Right atrium auricular region (tissue), 2 donors: Measurements from ENCODE around the gene OR3A2. TPM values are rescaled to one million over a fixed set of nuclear protein-coding genes. Genes with fewer than 3 reads are reported as not detected.
A peak's percentile ranks its signal among the peaks of the same experiment; 100 is the strongest.
"Not testable (repeated sequence)": the region's sequence is repeated elsewhere in the genome, so short reads cannot be mapped to it uniquely, and the experiment has no call there.

Experiments
- DNase-seq: peaks from one replicate; pipeline ENCODE4 v3.0.0-alpha.2; 2019; ENCODE audit warnings: low spot score
- H3K27ac ChIP-seq, 2 donors: fragments of 200-600 bp; sonication (generic); 1 replicate in 1 of 2; 2 replicates in 1 of 2; pipeline ENCODE4 v1.5.1; 2016 to 2019
- H3K27me3 ChIP-seq, 2 donors: fragments of 200-600 bp; sonication (generic); one replicate each; pipeline versions ENCODE4 v1.5.1 to v1.6.0; 2017 to 2019
- H3K36me3 ChIP-seq: fragments of 200-600 bp; sonication (generic); one replicate; pipeline ENCODE4 v1.5.1; 2016
- H3K4me1 ChIP-seq, 2 donors: fragments of 200-600 bp; sonication (generic); one replicate each; pipeline versions ENCODE4 v1.5.1 to v1.6.0; 2017 to 2019
- H3K4me3 ChIP-seq, 2 donors: fragments of 200-600 bp; sonication (generic); 1 replicate in 1 of 2; 2 replicates in 1 of 2; pipeline ENCODE4 v1.5.1; 2017 to 2019; ENCODE audit warnings: mild to moderate bottlenecking in 1 of 2, moderate library complexity in 1 of 2
- H3K9me3 ChIP-seq, 2 donors: fragments of 200-600 bp; sonication (generic); one replicate each; pipeline ENCODE4 v1.5.1; 2019
- total RNA-seq, 2 donors: library from RNA; depleted of rRNA; stranded (reverse); fragments of >200 nt; gene quantifications; one replicate each; pipeline ENCODE4 v1.1.0, GENCODE V29; 2016
- TF ChIP-seq, protein P1 (sequence below), 2 donors: fragments of 200-600 bp; sonication (generic); IDR thresholded peaks; one replicate each; pipeline ENCODE4 v1.5.1; 2019; ENCODE audit warnings: antibody characterized with exemption in 2 of 2

Gene OR3A2
- total RNA-seq, 2 donors from 2014 or later: 0.51 TPM; not detected in 1

DNA sequence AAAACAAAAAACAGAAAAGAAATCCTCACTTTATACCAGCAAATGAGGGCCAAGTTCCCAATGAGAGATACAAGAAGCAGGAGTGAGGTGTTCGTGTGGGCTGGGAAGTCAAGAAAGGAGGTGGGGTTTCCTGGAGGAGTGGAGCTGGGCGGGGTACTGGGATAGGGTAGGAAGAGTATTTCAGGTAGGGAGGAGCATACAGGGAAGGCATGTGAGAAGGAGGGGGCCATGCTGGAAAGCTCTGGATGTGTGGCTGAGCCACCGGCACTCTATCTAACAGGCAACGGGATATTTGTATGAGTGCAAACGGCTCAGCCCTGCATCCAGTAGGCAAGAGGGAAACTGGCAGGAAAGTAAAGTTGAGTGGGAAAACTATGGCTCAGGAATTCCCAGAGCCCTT, 4.2 kb downstream of the OR3A2 start:
- no peaks in the 10 kb centered on the region for H3K36me3 ChIP-seq
- H3K9me3 ChIP-seq: no peaks in the 10 kb centered on the region
- no peak for DNase-seq
- no peaks in the 10 kb centered on the region for H3K4me1 ChIP-seq
- H3K27me3 ChIP-seq: no peaks in the 10 kb centered on the region
- H3K27ac ChIP-seq: no peak overlapping the region
- TF ChIP-seq, protein P1, sequence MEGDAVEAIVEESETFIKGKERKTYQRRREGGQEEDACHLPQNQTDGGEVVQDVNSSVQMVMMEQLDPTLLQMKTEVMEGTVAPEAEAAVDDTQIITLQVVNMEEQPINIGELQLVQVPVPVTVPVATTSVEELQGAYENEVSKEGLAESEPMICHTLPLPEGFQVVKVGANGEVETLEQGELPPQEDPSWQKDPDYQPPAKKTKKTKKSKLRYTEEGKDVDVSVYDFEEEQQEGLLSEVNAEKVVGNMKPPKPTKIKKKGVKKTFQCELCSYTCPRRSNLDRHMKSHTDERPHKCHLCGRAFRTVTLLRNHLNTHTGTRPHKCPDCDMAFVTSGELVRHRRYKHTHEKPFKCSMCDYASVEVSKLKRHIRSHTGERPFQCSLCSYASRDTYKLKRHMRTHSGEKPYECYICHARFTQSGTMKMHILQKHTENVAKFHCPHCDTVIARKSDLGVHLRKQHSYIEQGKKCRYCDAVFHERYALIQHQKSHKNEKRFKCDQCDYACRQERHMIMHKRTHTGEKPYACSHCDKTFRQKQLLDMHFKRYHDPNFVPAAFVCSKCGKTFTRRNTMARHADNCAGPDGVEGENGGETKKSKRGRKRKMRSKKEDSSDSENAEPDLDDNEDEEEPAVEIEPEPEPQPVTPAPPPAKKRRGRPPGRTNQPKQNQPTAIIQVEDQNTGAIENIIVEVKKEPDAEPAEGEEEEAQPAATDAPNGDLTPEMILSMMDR (IDR thresholded peaks at IDR 0.05): no peak
- no peak overlapping the region for H3K4me3 ChIP-seq

DNA sequence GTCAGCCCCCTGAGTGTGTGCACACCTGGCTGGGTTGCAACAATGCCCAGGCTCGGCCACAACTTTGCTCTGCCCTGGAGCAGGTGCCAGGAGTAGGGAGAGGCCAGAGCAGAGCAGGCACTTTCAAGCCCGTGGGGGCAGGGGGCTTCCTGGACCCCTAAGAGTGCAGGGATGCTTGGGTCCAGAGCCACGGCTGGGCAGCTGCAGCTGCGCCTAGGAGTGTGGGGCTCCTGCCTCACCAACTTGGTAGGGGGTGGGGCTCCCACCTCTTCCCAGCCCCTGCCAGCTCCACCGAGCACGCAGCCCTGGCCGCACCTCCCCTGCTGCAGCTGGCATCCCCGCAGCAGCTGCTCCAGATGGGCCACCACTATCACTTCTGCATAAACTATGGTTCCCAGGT, 7.8 kb downstream of the OR3A2 start:
- Histone ChIP-seq H3K9me3 (peaks cover 0 to 12% of the 10 kb centered on the region in 2 donors), H3K4me1 (no peaks in the 10 kb centered on the region), H3K36me3 (no peaks in the 10 kb centered on the region), H3K4me3 (no peak overlapping the region), H3K27me3 (no peaks in the 10 kb centered on the region), H3K27ac (no peak overlapping the region)
- TF ChIP-seq, protein P1 (IDR thresholded peaks at IDR 0.05): no peak
- DNase-seq: no peak

DNA sequence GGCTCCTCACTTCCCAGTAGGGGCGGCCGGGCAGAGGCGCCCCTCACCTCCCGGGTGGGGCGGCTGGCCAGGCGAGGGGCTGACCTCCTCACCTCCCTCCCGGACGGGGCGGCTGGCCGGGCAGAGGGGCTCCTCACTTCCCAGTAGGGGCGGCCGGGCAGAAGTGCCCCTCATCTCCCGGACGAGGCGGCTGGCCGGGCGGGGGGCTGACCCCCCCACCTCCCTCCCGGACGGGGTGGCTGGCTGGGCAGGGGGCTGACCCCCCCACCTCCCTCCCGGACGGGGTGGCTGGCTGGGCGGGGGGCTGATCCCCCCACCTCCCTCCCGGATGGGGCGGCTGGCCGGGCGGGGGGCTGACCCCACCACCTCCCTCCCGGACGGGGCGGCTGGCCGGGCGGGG, 14.9 kb downstream of the OR3A2 start:
- DNase-seq, H3K27me3 ChIP-seq, H3K4me1 ChIP-seq, H3K4me3 ChIP-seq, H3K36me3 ChIP-seq, H3K27ac ChIP-seq: not testable (repeated sequence)
- peaks cover 0 to 25% of the 10 kb centered on the region in 2 donors for H3K9me3 ChIP-seq

DNA sequence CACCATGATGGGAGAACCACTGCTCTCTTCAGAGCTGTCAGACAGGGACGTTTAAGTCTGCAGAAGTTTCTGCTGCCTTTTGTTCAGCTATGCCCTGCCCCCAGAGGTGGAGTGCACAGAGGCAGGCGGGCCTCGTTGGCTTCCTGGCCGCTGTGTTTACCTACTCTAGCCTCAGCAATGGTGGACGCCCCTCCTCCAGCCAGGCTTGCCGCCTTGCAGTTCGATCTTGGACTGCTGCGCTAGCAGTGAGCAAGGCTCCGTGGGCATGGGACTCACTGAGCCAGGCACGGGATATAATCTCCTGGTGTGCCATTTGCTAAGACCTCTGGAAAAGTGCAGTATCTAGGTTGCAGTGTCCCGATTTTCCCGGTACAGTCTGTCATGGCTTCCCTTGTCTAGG, 43.3 kb downstream of the OR3A2 start:
- not testable (repeated sequence) for DNase-seq, H3K4me1 ChIP-seq, H3K36me3 ChIP-seq, H3K27ac ChIP-seq, H3K4me3 ChIP-seq, H3K27me3 ChIP-seq
- H3K9me3 ChIP-seq: peaks cover 0 to 10% of the 10 kb centered on the region in 2 donors

DNA sequence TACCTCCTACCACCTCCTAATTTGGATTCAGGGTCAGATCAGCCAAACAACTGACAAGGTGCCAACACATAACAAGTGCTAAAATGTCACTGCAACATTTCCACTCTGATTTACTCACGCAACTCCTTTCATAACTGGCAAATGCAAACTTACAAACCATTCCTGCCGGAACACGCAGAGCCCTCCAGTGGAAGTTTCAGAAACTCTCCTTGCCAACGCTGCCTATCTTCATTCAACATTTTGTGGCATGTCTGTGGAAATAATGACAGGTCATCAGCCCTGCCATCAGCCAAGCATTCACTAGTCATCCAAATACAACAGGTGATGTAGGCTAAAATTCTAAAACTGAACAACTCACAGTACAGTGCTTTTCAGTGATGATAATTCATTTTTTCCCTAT, 50.2 kb downstream of the OR3A2 start:
- Histone ChIP-seq H3K9me3 (no peaks in the 10 kb centered on the region), H3K27me3 (no peaks in the 10 kb centered on the region), H3K27ac (no peak overlapping the region), H3K4me1 (no peaks in the 10 kb centered on the region), H3K36me3 (no peaks in the 10 kb centered on the region), H3K4me3 (no peak overlapping the region)
- no peak for DNase-seq
- TF ChIP-seq, protein P1 (IDR thresholded peaks at IDR 0.05): peak in 1 of 2 donors; percentile 35

DNA sequence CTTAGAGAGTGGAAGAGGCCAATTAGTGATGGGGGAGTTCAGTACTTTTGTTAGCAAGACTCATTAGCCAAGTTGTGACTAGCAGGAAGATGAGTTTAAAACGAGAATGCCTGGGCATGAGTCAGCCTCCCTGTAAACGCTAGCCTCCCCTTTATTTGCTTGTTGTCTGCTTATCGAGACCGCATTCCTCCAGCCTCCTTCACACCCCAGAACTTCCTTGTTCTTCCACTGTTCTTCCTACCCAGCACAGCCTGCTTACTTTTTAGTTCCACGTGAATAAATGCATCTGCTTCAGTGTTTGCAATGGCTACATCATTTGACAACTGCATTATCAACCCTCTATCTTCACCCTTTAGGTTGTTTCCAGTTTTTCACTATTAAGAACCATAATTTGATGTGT, 67.8 kb downstream of the OR3A2 start:
- no peaks in the 10 kb centered on the region for H3K4me1 ChIP-seq
- peaks cover 0 to 6% of the 10 kb centered on the region in 2 donors for H3K9me3 ChIP-seq
- TF ChIP-seq, protein P1 (IDR thresholded peaks at IDR 0.05): no peak
- no peak overlapping the region for H3K4me3 ChIP-seq
- DNase-seq: no peak
- H3K27ac ChIP-seq: no peak overlapping the region
- H3K27me3 ChIP-seq: no peaks in the 10 kb centered on the region
- no peaks in the 10 kb centered on the region for H3K36me3 ChIP-seq

DNA sequence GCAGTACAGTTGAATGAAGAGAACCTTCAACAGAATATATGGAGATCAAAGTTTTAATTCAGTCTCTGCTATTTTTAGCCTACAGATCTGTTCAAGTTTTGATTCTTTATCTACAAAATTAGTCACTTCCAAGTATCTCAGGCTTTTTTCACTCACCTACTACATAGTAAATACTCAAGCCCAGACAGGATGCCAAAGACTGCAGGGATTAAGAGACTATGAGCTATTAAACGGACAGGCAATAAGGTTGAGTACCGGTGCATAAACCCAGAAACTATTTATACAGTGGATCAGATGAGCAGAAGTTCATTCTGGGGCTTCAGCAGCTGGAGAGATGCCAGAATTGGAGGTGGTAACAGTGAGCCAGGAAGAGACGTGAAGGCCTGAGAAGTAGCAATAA, 69.3 kb downstream of the OR3A2 start:
- H3K27me3 ChIP-seq: no peaks in the 10 kb centered on the region
- H3K9me3 ChIP-seq: peaks cover 0 to 6% of the 10 kb centered on the region in 2 donors
- H3K27ac ChIP-seq: no peak overlapping the region
- no peak for DNase-seq
- H3K4me3 ChIP-seq: no peak overlapping the region
- H3K36me3 ChIP-seq: no peaks in the 10 kb centered on the region
- no peaks in the 10 kb centered on the region for H3K4me1 ChIP-seq
- TF ChIP-seq, protein P1 (IDR thresholded peaks at IDR 0.05): no peak
